Measurements from ENCODE around the gene SETBP1. TPM values are rescaled to one million over a fixed set of nuclear protein-coding genes. Genes with fewer than 3 reads are reported as not detected.

Gene SETBP1
- total and polyA plus RNA-seq, 2 of the 8 experiments (the other 6 are each of a cell fraction or from before 2014, with no cell fraction given) = 2.0 to 6.5 TPM

DNA sequence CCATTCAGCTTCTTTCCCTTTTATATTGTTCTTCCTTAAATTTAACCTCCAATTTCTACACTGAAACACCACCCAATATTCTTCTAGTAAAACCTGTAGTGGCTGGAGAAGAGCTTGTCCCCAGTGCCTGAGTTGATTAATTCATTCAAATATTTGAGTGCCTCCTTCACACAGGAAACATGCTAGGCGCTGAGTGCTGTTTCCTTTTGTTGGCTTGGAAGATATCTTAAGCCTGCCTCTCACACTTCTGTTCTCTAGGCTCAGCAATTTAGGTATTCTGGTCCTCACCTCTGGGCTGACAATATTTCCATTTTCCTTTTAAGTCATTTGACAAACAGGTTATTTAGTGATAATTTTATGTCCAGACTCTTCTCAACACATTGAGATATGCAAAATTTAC lies 185.4 kb downstream of the SETBP1 start (continued):
- TF ChIP-seq, protein P1, sequence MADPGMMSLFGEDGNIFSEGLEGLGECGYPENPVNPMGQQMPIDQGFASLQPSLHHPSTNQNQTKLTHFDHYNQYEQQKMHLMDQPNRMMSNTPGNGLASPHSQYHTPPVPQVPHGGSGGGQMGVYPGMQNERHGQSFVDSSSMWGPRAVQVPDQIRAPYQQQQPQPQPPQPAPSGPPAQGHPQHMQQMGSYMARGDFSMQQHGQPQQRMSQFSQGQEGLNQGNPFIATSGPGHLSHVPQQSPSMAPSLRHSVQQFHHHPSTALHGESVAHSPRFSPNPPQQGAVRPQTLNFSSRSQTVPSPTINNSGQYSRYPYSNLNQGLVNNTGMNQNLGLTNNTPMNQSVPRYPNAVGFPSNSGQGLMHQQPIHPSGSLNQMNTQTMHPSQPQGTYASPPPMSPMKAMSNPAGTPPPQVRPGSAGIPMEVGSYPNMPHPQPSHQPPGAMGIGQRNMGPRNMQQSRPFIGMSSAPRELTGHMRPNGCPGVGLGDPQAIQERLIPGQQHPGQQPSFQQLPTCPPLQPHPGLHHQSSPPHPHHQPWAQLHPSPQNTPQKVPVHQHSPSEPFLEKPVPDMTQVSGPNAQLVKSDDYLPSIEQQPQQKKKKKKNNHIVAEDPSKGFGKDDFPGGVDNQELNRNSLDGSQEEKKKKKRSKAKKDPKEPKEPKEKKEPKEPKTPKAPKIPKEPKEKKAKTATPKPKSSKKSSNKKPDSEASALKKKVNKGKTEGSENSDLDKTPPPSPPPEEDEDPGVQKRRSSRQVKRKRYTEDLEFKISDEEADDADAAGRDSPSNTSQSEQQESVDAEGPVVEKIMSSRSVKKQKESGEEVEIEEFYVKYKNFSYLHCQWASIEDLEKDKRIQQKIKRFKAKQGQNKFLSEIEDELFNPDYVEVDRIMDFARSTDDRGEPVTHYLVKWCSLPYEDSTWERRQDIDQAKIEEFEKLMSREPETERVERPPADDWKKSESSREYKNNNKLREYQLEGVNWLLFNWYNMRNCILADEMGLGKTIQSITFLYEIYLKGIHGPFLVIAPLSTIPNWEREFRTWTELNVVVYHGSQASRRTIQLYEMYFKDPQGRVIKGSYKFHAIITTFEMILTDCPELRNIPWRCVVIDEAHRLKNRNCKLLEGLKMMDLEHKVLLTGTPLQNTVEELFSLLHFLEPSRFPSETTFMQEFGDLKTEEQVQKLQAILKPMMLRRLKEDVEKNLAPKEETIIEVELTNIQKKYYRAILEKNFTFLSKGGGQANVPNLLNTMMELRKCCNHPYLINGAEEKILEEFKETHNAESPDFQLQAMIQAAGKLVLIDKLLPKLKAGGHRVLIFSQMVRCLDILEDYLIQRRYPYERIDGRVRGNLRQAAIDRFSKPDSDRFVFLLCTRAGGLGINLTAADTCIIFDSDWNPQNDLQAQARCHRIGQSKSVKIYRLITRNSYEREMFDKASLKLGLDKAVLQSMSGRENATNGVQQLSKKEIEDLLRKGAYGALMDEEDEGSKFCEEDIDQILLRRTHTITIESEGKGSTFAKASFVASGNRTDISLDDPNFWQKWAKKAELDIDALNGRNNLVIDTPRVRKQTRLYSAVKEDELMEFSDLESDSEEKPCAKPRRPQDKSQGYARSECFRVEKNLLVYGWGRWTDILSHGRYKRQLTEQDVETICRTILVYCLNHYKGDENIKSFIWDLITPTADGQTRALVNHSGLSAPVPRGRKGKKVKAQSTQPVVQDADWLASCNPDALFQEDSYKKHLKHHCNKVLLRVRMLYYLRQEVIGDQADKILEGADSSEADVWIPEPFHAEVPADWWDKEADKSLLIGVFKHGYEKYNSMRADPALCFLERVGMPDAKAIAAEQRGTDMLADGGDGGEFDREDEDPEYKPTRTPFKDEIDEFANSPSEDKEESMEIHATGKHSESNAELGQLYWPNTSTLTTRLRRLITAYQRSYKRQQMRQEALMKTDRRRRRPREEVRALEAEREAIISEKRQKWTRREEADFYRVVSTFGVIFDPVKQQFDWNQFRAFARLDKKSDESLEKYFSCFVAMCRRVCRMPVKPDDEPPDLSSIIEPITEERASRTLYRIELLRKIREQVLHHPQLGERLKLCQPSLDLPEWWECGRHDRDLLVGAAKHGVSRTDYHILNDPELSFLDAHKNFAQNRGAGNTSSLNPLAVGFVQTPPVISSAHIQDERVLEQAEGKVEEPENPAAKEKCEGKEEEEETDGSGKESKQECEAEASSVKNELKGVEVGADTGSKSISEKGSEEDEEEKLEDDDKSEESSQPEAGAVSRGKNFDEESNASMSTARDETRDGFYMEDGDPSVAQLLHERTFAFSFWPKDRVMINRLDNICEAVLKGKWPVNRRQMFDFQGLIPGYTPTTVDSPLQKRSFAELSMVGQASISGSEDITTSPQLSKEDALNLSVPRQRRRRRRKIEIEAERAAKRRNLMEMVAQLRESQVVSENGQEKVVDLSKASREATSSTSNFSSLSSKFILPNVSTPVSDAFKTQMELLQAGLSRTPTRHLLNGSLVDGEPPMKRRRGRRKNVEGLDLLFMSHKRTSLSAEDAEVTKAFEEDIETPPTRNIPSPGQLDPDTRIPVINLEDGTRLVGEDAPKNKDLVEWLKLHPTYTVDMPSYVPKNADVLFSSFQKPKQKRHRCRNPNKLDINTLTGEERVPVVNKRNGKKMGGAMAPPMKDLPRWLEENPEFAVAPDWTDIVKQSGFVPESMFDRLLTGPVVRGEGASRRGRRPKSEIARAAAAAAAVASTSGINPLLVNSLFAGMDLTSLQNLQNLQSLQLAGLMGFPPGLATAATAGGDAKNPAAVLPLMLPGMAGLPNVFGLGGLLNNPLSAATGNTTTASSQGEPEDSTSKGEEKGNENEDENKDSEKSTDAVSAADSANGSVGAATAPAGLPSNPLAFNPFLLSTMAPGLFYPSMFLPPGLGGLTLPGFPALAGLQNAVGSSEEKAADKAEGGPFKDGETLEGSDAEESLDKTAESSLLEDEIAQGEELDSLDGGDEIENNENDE (IDR thresholded peaks at IDR 0.05; ENCODE audit: insufficient replicate concordance, low read length) = no peak
- TF ChIP-seq, protein P2, sequence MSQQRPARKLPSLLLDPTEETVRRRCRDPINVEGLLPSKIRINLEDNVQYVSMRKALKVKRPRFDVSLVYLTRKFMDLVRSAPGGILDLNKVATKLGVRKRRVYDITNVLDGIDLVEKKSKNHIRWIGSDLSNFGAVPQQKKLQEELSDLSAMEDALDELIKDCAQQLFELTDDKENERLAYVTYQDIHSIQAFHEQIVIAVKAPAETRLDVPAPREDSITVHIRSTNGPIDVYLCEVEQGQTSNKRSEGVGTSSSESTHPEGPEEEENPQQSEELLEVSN (IDR thresholded peaks at IDR 0.05) = no peak
- TF ChIP-seq MAFK (IDR thresholded peaks at IDR 0.05; ENCODE audit: low read depth, low read length) (no peak), PHF8 (conservative IDR thresholded peaks at IDR 0.05; ENCODE audit: low read depth, low read length) (no peak), CHD1 (IDR thresholded peaks at IDR 0.05; ENCODE audit: low read depth, low read length) (no peak)
- TF ChIP-seq, protein P3, sequence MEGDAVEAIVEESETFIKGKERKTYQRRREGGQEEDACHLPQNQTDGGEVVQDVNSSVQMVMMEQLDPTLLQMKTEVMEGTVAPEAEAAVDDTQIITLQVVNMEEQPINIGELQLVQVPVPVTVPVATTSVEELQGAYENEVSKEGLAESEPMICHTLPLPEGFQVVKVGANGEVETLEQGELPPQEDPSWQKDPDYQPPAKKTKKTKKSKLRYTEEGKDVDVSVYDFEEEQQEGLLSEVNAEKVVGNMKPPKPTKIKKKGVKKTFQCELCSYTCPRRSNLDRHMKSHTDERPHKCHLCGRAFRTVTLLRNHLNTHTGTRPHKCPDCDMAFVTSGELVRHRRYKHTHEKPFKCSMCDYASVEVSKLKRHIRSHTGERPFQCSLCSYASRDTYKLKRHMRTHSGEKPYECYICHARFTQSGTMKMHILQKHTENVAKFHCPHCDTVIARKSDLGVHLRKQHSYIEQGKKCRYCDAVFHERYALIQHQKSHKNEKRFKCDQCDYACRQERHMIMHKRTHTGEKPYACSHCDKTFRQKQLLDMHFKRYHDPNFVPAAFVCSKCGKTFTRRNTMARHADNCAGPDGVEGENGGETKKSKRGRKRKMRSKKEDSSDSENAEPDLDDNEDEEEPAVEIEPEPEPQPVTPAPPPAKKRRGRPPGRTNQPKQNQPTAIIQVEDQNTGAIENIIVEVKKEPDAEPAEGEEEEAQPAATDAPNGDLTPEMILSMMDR (IDR thresholded peaks at IDR 0.05; ENCODE audit: control extremely low read depth in 1 of 3, insufficient read depth in 1 of 3, low read depth in 1 of 3, low read length in 3 of 3) = no peak
- TF ChIP-seq, protein P4, sequence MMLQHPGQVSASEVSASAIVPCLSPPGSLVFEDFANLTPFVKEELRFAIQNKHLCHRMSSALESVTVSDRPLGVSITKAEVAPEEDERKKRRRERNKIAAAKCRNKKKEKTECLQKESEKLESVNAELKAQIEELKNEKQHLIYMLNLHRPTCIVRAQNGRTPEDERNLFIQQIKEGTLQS (IDR thresholded peaks at IDR 0.05; ENCODE audit: insufficient read depth, low read depth, low read length) = no peak

All from H1 (cell line).